Measurements from ENCODE around the gene CD101. TPM values are rescaled to one million over a fixed set of nuclear protein-coding genes. Genes with fewer than 3 reads are reported as not detected.

The CD101 gene
- total RNA-seq, 3 donors from 2014 or later (not counting 1 experiment from before 2014, with no cell fraction given), result 0.82 to 3.1 (median 2.5) TPM

GRCh38 chr1:116986421-116987255 lies 14.9 kb upstream of the CD101 start:
- H3K4me3 Mint-ChIP-seq, result peak overlapping the region; percentile 86
- peaks cover 7 to 15% of the 10 kb centered on the region in 2 donors for H3K27me3 Mint-ChIP-seq (ENCODE audit: low read depth in 2 of 2)
- peak in 2 of 3 donors; percentile 19 to 25 for ATAC-seq
- Histone ChIP-seq H3K9me3 (ENCODE audit: control insufficient read depth, insufficient read depth, low read length) (no peaks in the 10 kb centered on the region), H3K4me1 (ENCODE audit: control insufficient read depth, insufficient read depth, low read length) (peaks cover 9% of the 10 kb centered on the region), H3K4me3 (ENCODE audit: low read length) (peak overlapping the region; percentile 6), H3K36me3 (ENCODE audit: control insufficient read depth, insufficient read depth, low read length) (no peaks in the 10 kb centered on the region), H3K27me3 (ENCODE audit: control insufficient read depth, insufficient read depth, low read length) (no peaks in the 10 kb centered on the region), H3K27ac (ENCODE audit: low read length) (no peak overlapping the region)
- peak overlapping the region in 1 of 2 donors; percentile 61 for H3K27ac Mint-ChIP-seq
- no peaks in the 10 kb centered on the region for H3K9me3 Mint-ChIP-seq
- no peaks in the 10 kb centered on the region for H3K36me3 Mint-ChIP-seq
- peak in 1 of 2 donors; percentile 63 for DNase-seq
- peaks cover 15 to 18% of the 10 kb centered on the region in 2 donors for H3K4me1 Mint-ChIP-seq
- WGBS (ENCODE audit: insufficient coverage), result 62% methylated on average over 29 of the region's 29 CpGs
- intact Hi-C loops (cut with micrococcal nuclease), result no loop called here
- TF ChIP-seq, protein P1, sequence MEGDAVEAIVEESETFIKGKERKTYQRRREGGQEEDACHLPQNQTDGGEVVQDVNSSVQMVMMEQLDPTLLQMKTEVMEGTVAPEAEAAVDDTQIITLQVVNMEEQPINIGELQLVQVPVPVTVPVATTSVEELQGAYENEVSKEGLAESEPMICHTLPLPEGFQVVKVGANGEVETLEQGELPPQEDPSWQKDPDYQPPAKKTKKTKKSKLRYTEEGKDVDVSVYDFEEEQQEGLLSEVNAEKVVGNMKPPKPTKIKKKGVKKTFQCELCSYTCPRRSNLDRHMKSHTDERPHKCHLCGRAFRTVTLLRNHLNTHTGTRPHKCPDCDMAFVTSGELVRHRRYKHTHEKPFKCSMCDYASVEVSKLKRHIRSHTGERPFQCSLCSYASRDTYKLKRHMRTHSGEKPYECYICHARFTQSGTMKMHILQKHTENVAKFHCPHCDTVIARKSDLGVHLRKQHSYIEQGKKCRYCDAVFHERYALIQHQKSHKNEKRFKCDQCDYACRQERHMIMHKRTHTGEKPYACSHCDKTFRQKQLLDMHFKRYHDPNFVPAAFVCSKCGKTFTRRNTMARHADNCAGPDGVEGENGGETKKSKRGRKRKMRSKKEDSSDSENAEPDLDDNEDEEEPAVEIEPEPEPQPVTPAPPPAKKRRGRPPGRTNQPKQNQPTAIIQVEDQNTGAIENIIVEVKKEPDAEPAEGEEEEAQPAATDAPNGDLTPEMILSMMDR (IDR thresholded peaks at IDR 0.05), result no peak

- Histone ChIP-seq H3K4me3 (ENCODE audit: low read length) (peak overlapping the region; percentile 6), H3K27ac (ENCODE audit: low read length) (no peak overlapping the region), H3K36me3 (ENCODE audit: control insufficient read depth, insufficient read depth, low read length) (no peaks in the 10 kb centered on the region), H3K27me3 (ENCODE audit: control insufficient read depth, insufficient read depth, low read length) (no peaks in the 10 kb centered on the region), H3K4me1 (ENCODE audit: control insufficient read depth, insufficient read depth, low read length) (peaks cover 11% of the 10 kb centered on the region), H3K9me3 (ENCODE audit: control insufficient read depth, insufficient read depth, low read length) (no peaks in the 10 kb centered on the region)
- Mint-ChIP-seq H3K4me3 (peak overlapping the region; percentile 86), H3K4me1 (peaks cover 18 to 20% of the 10 kb centered on the region in 2 donors), H3K36me3 (no peaks in the 10 kb centered on the region), H3K9me3 (no peaks in the 10 kb centered on the region), H3K27ac (peak overlapping the region in 1 of 2 donors; percentile 61), H3K27me3 (ENCODE audit: low read depth in 2 of 2) (peaks cover 10 to 15% of the 10 kb centered on the region in 2 donors)
- DNase-seq (peak; percentile 25 to 85), ATAC-seq (peak; percentile 78 to 92 (median 90))
- TF ChIP-seq, protein P1 (IDR thresholded peaks at IDR 0.05), result no peak
- intact Hi-C loops (cut with micrococcal nuclease), result no loop called here
- 11% methylated on average over 11 of the region's 11 CpGs for WGBS (ENCODE audit: insufficient coverage)
These were observed 14.4 kb upstream of the CD101 start for GRCh38 chr1:116987256-116987555.

DNA sequence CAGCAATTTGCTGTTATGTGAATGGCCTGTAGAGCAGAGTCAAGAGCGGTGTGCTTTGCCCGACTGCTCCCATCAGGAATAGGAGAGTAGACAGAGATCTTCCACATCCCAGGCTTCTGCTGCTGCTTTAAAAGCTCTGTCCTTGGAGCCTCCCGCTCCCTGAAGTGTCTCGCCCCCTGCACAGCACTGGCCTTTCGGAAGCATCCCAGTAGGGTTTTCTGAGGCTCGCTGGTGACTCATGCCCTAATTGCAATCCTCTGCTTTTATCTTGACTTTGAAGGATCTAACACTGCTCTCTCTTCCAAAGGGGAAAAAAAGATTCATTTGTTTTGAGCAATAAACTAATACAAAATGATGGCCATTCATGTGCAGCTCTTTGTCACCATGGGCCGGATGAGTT lies 13.3 kb upstream of the CD101 start:
- no peaks in the 10 kb centered on the region for H3K27me3 ChIP-seq (ENCODE audit: control insufficient read depth, insufficient read depth, low read length)
- no peak overlapping the region for H3K4me3 Mint-ChIP-seq
- ATAC-seq (no peak), DNase-seq (no peak)
- 96% methylated on average over 7 of the region's 7 CpGs for WGBS (ENCODE audit: insufficient coverage)
- peaks cover 18 to 25% of the 10 kb centered on the region in 2 donors for H3K4me1 Mint-ChIP-seq
- no peak overlapping the region for H3K27ac ChIP-seq (ENCODE audit: low read length)
- H3K9me3 ChIP-seq (ENCODE audit: control insufficient read depth, insufficient read depth, low read length), result no peaks in the 10 kb centered on the region
- intact Hi-C loops (cut with micrococcal nuclease), result no loop called here
- no peaks in the 10 kb centered on the region for H3K9me3 Mint-ChIP-seq
- no peak overlapping the region for H3K27ac Mint-ChIP-seq
- no peaks in the 10 kb centered on the region for H3K36me3 Mint-ChIP-seq
- H3K4me1 ChIP-seq (ENCODE audit: control insufficient read depth, insufficient read depth, low read length), result peaks cover 11% of the 10 kb centered on the region
- no peak overlapping the region for H3K4me3 ChIP-seq (ENCODE audit: low read length)
- TF ChIP-seq, protein P1 (IDR thresholded peaks at IDR 0.05), result no peak
- peaks cover 10 to 15% of the 10 kb centered on the region in 2 donors for H3K27me3 Mint-ChIP-seq (ENCODE audit: low read depth in 2 of 2)
- H3K36me3 ChIP-seq (ENCODE audit: control insufficient read depth, insufficient read depth, low read length), result no peaks in the 10 kb centered on the region
